Cardiac septum (tissue), 1 donor: Measurements from ENCODE around the gene XPNPEP1. TPM values are rescaled to one million over a fixed set of nuclear protein-coding genes. Genes with fewer than 3 reads are reported as not detected.

Source experiments
- DNase-seq: peaks from one replicate; pipeline ENCODE4 v3.0.0-alpha.2; 2020; ENCODE audit warnings: low spot score
- intact Hi-C: fragments of 100-400 bp; cut with DNase I; formaldehyde crosslinking; loops from one replicate; pipeline ENCODE4 v1.14.0; 2022
- total RNA-seq: library from RNA; stranded (reverse); fragmentation: NEBNext Ultra II Directional; extraction: Animal tissue kit (Norgen Biotek cat#: 25700); gene quantifications from one replicate; pipeline ENCODE4 v1.2.1, GENCODE V29; 2021
- donor health status: DM: no; HTN: no; CAD: no.

Gene XPNPEP1
- total RNA-seq, 1 donor from 2014 or later = 43.5 TPM

- intact Hi-C loops = no loop called here
- no peak for DNase-seq
These were observed 30.5 kb upstream of the XPNPEP1 start for GRCh38 chr10:109953766-109954165.

DNA sequence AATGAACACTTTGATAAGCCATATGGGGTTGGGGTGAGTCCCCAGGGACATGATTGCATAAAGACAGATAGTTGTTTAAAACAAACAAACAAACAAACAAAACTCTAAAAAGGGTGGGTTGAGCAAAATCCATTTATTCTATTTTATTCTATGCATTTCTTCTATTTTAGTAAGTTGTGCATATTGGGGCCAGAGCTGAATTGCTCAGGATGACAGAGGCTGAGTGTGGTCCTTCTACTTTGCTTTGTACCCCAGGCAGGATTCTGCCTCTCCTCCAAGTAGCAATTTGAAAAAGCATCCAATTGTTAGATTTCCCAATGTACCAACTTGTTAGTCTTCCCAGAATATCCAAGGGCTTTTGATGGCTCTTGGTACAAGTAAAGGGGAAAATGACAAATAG lies 29.2 kb upstream of the XPNPEP1 start:
- intact Hi-C loops = no loop called here
- DNase-seq = no peak

DNA sequence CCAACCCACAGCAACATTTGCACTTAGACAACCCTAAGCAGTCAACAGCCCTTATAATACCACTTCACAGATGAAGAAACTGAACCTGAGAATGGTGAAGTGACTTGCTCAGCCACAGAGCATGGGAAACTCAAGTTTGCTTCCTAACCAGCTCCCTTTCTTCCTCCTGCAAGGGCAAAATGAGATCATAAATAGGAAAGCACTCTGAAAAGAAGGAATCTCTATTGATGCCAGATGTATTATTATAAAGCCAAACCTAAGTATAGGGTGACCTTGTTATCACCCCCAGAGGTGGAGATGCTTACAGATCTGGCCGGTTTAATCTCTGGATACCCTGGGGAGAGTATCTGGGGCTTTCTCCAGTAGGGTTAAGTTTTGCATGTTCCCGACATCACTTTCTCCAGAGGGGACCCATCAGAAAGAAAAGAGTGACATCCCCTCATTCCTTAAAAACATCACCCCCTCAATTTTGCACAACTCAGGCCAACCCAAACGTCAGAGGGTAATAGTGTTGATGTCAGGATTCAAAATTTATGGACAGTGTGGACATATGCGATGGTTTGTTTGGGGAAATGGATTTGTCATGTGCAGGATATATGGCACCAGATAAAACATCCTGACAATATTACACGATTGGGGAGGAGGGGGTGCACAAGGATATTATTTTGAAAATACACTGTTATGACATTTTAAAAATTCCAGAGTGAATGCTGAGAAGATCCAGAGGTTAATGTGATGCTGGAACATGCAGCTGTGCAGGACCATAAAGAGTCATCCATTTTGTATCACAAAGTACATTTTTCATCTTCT lies 24.0 kb upstream of the XPNPEP1 start:
- no peak for DNase-seq
- intact Hi-C loops = no loop called here

DNA sequence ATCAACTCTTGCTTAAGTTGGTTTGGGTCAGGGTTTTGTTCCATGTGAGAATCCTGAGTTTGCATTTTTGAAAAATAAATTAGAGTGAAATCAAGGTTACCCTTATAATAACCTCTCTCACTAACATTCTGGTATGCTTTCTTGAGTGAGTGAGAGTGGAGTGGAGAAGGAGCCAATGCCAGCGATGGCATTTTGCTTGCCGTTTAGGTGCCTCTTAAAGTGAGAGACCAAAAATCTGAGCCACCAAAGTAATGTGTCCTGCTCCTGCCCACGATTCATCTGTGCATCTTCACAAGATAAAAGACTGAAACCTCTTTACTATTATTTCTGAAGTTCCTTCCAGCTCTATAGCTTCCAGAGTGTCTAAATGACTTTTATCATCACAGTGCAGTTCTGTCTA lies 23.4 kb upstream of the XPNPEP1 start:
- intact Hi-C loops = no loop called here

GRCh38 chr10:109945473-109946177 lies 22.3 kb upstream of the XPNPEP1 start:
- intact Hi-C loops = no loop called here
- DNase-seq = no peak

More for the DNA sequence above, 23.4 kb upstream of the XPNPEP1 start:
- no peak for DNase-seq

GRCh38 chr10:109944613-109945012 lies 21.3 kb upstream of the XPNPEP1 start:
- intact Hi-C loops = no loop called here
- DNase-seq = no peak

DNA sequence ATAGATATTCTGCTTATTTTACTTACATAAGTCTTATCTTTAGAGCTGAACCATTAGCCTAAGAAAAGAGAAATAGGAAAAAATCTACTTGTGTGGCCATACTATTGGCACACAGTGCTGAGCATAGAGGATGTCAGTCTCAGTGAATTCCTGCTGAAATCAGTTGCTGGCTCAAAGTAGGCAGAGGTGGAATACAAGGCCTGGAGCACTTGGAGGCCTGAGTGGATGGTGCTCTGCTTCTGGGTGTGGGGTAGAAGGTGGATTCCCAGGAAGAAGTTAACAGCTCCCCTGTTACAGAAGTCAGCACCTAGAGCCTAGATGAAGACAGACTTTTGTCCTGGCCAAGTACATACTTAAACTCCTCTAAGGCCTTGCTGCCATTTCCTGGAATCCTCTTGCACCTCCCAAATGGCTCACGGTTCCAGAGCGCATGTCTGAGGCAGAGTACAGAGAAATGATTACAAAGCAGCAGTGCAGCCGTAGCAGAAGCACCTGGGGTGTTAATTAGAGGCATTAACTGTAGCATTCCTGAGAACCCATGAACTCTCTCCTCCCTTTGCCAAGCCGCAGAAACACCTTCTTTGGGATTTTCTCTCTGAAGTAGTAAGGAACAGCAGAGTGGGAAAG lies 18.0 kb upstream of the XPNPEP1 start:
- intact Hi-C loops = no loop called here
- no peak for DNase-seq

DNA sequence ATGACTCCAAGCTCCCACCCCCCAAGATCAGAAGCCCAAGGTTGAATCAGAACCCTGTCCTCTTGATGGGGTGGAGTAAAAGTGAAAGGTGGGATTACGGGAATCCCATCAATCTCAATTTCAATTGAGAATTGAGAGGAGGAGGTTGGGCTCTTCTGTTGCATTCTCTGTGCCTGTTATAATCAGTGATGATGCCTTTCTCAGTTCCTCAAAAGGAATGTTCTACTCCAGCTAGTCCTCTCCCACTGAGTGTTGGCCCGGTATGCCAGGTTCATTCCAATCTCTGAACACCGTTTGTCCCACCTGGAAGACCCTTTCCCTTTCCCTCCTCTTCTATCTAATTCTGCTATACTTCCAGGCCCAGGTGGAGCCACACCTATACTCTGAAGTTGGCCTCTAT lies 17.2 kb upstream of the XPNPEP1 start:
- no peak for DNase-seq
- intact Hi-C loops = no loop called here

DNA sequence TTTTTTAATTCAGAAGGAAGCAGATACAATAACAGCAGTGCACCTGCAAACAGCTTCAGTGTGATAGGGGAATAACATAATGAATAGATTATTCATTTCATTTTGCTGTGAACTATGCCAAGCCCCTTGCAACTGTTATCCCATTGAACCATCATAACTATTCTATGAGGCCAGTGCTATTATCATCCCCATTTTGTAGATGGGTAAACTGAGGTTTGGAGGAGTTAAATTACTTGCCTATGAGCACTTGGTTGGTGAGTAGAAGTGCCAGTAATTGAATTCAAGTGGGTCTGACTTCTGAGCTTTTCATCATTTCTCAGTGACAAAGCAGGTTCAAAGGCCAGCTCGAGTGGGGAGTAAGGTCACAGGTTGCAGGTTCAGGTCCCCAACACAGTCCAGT lies 16.8 kb upstream of the XPNPEP1 start:
- intact Hi-C loops = no loop called here
- no peak for DNase-seq

DNA sequence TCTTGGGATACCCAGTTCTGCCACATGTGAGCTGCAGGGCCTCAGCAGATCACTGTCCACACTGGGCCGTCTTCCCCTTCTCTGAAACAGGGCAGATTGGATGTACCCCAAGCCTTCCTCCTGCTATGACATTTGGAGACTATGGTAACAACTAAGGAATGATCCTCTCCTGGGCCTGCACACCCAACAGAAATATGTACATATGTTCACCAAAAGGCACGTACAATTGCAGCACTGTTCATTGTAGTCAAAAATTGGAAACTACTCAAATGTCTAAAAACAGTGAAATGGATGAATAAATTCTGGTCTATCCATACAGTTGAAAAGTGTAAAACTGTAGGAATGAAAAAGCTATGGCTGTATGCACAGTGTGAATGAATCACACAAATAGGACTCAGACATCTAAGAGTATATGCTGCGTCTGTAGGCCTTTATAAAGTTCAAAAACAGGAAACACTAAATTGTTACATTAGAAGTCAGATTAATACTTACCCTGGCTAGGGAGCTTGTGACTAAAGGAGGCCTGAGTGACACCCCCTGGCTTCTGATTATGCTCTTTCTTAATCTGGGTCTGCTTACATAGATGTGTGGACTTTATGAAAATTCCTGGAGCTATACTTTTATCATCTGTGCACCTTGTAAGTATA lies 16.1 kb upstream of the XPNPEP1 start:
- intact Hi-C loops = no loop called here
- DNase-seq = no peak

GRCh38 chr10:109937460-109938065 lies 14.3 kb upstream of the XPNPEP1 start:
- no peak for DNase-seq
- intact Hi-C loops = no loop called here

GRCh38 chr10:109934958-109935793 lies 11.9 kb upstream of the XPNPEP1 start:
- intact Hi-C loops = no loop called here

GRCh38 chr10:109933984-109934565 lies 10.8 kb upstream of the XPNPEP1 start:
- intact Hi-C loops = no loop called here
- DNase-seq = no peak

More at GRCh38 chr10:109934958-109935793, 11.9 kb upstream of the XPNPEP1 start:
- DNase-seq = no peak

DNA sequence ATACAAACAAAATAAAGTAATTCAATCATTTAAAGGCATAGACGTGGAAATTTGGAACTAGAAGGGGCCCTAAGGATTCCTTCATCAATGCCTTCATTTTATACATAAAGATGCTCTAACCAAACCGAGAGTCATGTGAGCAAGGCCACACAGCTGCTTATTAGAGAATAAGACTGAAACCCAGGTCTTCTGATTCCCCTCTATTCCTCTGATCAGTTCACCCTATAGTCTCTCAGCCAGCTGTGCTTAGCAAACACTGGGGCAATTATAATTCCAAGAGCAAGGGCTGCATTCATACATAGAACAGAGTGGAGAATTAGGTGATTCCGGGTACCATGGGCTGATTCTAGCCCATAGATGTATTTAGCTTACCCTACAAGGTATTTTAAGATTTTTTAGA lies 9.7 kb upstream of the XPNPEP1 start:
- intact Hi-C loops = no loop called here

GRCh38 chr10:109932391-109932790 lies 9.1 kb upstream of the XPNPEP1 start:
- intact Hi-C loops = no loop called here
- no peak for DNase-seq

More for the DNA sequence above, 9.7 kb upstream of the XPNPEP1 start:
- no peak for DNase-seq

GRCh38 chr10:109931163-109931562 lies 7.9 kb upstream of the XPNPEP1 start:
- intact Hi-C loops = no loop called here
- no peak for DNase-seq

- intact Hi-C loops = no loop called here
- DNase-seq = no peak
These were observed 6.3 kb upstream of the XPNPEP1 start for GRCh38 chr10:109929501-109930219.

GRCh38 chr10:109928475-109928891 lies 5.2 kb upstream of the XPNPEP1 start:
- intact Hi-C loops = no loop called here
- no peak for DNase-seq
